GM12878 (cell line): ENCODE results near the gene ABI1. TPM values are rescaled to one million over a fixed set of nuclear protein-coding genes. Genes with fewer than 3 reads are reported as not detected.
A peak's percentile ranks its signal among the peaks of the same experiment; 100 is the strongest.

ENCODE experiments used
- CHD1 ChIP-seq: IDR thresholded peaks from 2 replicates; pipeline ENCODE4 v1.6.1; 2012; ENCODE audit warnings: low read depth, low read length, improper control_type of control experiment
- E2F8 ChIP-seq: fragments of 450-650 bp; IDR thresholded peaks from 2 replicates; pipeline ENCODE4 v1.6.1; 2018; ENCODE audit warnings: mild to moderate bottlenecking, low read depth, moderate library complexity; ENCODE audit not compliant: partially characterized antibody
- JUNB ChIP-seq: IDR thresholded peaks from 2 replicates; pipeline ENCODE4 v1.6.1; 2016; ENCODE audit warnings: antibody characterized with exemption, mild to moderate bottlenecking
- MEF2B ChIP-seq: fragments of 450-650 bp; IDR thresholded peaks from 2 replicates; pipeline ENCODE4 v1.6.1; 2018; ENCODE audit warnings: mild to moderate bottlenecking, moderate library complexity; ENCODE audit not compliant: partially characterized antibody, poor library complexity, severe bottlenecking
- MYC ChIP-seq: IDR thresholded peaks from 2 replicates; pipeline ENCODE4 v1.6.1; 2011; ENCODE audit warnings: mild to moderate bottlenecking, low read length, moderate library complexity, inconsistent platforms; ENCODE audit not compliant: insufficient read depth, insufficient replicate concordance, insufficient read length, severe bottlenecking
- POLR2AphosphoS5 ChIP-seq: IDR thresholded peaks from 2 replicates; pipeline ENCODE4 v1.6.1; 2011; ENCODE audit warnings: mild to moderate bottlenecking, low read length, inconsistent platforms
- REST ChIP-seq: IDR thresholded peaks from 2 replicates; pipeline ENCODE4 v1.6.1; 2012; ENCODE audit warnings: mild to moderate bottlenecking, low read depth, low read length
- SIN3A ChIP-seq: IDR thresholded peaks from 2 replicates; pipeline ENCODE4 v1.6.1; 2012; ENCODE audit warnings: low read depth, low read length, improper control_type of control experiment
- SIX5 ChIP-seq: IDR thresholded peaks from 2 replicates; pipeline ENCODE4 v1.6.1; 2011; ENCODE audit warnings: mild to moderate bottlenecking, low read depth, low read length, moderate library complexity; ENCODE audit not compliant: severe bottlenecking
- SMARCA5 ChIP-seq: fragments of 450-650 bp; IDR thresholded peaks from 2 replicates; pipeline ENCODE4 v1.6.1; 2017; ENCODE audit warnings: mild to moderate bottlenecking
- TARDBP ChIP-seq: IDR thresholded peaks from 2 replicates; pipeline ENCODE4 v1.6.1; 2016; ENCODE audit warnings: borderline replicate concordance
- TBL1XR1 ChIP-seq: IDR thresholded peaks from 2 replicates; pipeline ENCODE4 v1.6.1; 2012; ENCODE audit warnings: low read depth, low read length, improper control_type of control experiment
- TCF12 ChIP-seq: IDR thresholded peaks from 2 replicates; pipeline ENCODE4 v1.6.1; 2011; ENCODE audit warnings: low read depth, mild to moderate bottlenecking, low read length
- ZBTB11 ChIP-seq: fragments of 450-650 bp; formaldehyde crosslinking; IDR thresholded peaks from 2 replicates; pipeline ENCODE4 v1.5.0; 2022; ENCODE audit warnings: mild to moderate bottlenecking, missing genetic modification characterization
- ZBTB33 ChIP-seq: fragments of 450-650 bp; IDR thresholded peaks from 2 replicates; pipeline ENCODE4 v1.6.1; 2017; ENCODE audit warnings: mild to moderate bottlenecking
- polyA plus RNA-seq, 11 experiments: library from polyadenylated mRNA; depleted of rRNA in 4 of 11; unstranded in 6 of 11; stranded (reverse) in 5 of 11; fragments of >200 nt; fragmentation: Nextera tagmentation in 4 of 11; fragmentation: Illumina TruSeq in 1 of 11; extraction: Ambion mirVana in 4 of 11; extraction: Trizol in 1 of 11; gene quantifications; 1 replicate in 1 of 11; 2 replicates in 10 of 11; pipeline versions ENCODE4 v1.2.1 to v1.2.3, GENCODE V29; 2011 to 2016; ENCODE audit warnings: inconsistent platforms in 2 of 11, missing spikeins in 2 of 11, low read depth in 1 of 11
- total RNA-seq, 4 experiments: library from RNA; depleted of rRNA in 3 of 4; stranded (reverse); fragments of >200 nt in 3 of 4; fragmentation: Illumina TruSeq in 1 of 4; extraction: Trizol in 1 of 4; gene quantifications; 2 replicates each; pipeline versions ENCODE4 v1.2.1 to v1.2.3, GENCODE V29; 2013 to 2021

The ABI1 gene
- total and polyA plus RNA-seq, 10 of the 15 experiments (the other 5 are each of a cell fraction or from before 2014, with no cell fraction given) = 31.2 to 73.2 (median 50.7) TPM

GRCh38 chr10:26697163-26697921 lies 163.4 kb downstream of the ABI1 start, which contains the start of gene PDSS1 (continued):
- TF ChIP-seq E2F8 (peak; percentile 53), TBL1XR1 (no peak), CHD1 (no peak), JUNB (no peak), SIN3A (peak; percentile 68), ZBTB33 (no peak), POLR2AphosphoS5 (peak; percentile 84), TARDBP (no peak; the same call in 1 of the 2 replicates), SIX5 (peak; percentile 27), ZBTB11 (CRISPR knock-in tag) (peak; percentile 60; the same call in 1 of the 2 replicates), MYC (peak; percentile 65), TCF12 (no peak), SMARCA5 (0 out of 2 replicates have a peak, but pooled peaks have one; percentile 45), MEF2B (no peak), REST (no peak)
